Activated CD4-positive, alpha-beta memory T cell treated with anti-CD3 and anti-CD28 coated beads, Interleukin-2, amount 10 ng/mL, durations not matched to agents 7 days and 5 days (primary cell): ENCODE results near the gene RBM20. TPM values are rescaled to one million over a fixed set of nuclear protein-coding genes. Genes with fewer than 3 reads are reported as not detected.

ENCODE experiments used
- CTCF ChIA-PET: fragments of 350-600 bp; sonication (Branson Sonifier 250); formaldehyde crosslinking; loops from one replicate; lab custom pipeline; 2021; ENCODE audit warnings: antibody characterized with exemption, inconsistent platforms; lab: Charles Lee
- POLR2A ChIA-PET: fragments of 350-600 bp; sonication (Branson Sonifier 250); formaldehyde crosslinking; loops from one replicate; lab custom pipeline; 2021; ENCODE audit warnings: antibody characterized with exemption; lab: Charles Lee
- DNase-seq: peaks from one replicate; pipeline ENCODE4 v3.0.0-alpha.2; 2020
- H3K27ac Mint-ChIP-seq: one replicate; pipeline ENCODE4 v1.8.0; 2021; ENCODE audit warnings: mild to moderate bottlenecking, mixed read lengths
- H3K27me3 Mint-ChIP-seq: one replicate; pipeline ENCODE4 v1.8.0; 2021; ENCODE audit warnings: mixed read lengths
- H3K36me3 Mint-ChIP-seq: one replicate; pipeline ENCODE4 v1.8.0; 2021; ENCODE audit warnings: low read depth, mixed read lengths
- H3K4me1 Mint-ChIP-seq: one replicate; pipeline ENCODE4 v1.8.0; 2021; ENCODE audit warnings: mixed read lengths
- H3K4me3 Mint-ChIP-seq: one replicate; pipeline ENCODE4 v1.8.0; 2021; ENCODE audit warnings: mild to moderate bottlenecking, mixed read lengths
- H3K9me3 Mint-ChIP-seq: one replicate; pipeline ENCODE4 v1.8.0; 2021; ENCODE audit warnings: mixed read lengths
- total RNA-seq, 2 experiments: library from RNA; stranded (reverse); gene quantifications; one replicate each; pipeline ENCODE4 v1.2.3, GENCODE V29; 2021

Gene RBM20
- total RNA-seq, 2 experiments from 2014 or later: 0.03 TPM; not detected in 1

DNA sequence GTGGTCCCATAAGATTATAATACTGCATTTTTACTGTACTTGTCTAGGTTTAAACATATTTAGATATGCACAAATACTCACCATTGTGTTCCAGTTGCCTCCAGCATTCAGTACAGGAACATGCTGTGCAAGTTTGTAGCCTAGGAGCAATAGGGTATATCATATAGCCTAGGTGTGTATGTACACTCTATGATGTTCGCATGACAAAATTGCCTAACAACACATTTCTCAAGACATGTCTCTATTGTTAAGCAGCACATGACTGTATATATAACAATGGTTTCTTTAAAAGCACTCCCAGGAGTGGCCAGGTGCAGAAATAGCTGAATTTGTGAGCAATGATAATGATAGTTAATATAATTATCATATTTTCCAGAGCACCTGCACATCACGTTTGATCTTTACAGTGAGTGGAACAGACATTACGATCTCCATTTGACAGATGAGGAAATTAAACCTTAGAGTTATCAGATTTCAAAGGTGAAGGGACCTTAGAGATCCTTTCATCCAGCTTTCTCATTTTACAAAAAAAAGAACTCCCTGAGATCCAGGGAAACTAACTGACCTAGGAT lies 128.4 kb downstream of the RBM20 start:
- Mint-ChIP-seq H3K27ac (no peak overlapping the region), H3K27me3 (no peaks in the 10 kb centered on the region), H3K4me3 (no peak overlapping the region), H3K36me3 (no peaks in the 10 kb centered on the region), H3K4me1 (peaks cover 23% of the 10 kb centered on the region), H3K9me3 (no peaks in the 10 kb centered on the region)
- CTCF ChIA-PET: interaction anchor here (0.9 to 2.4 kb wide), 2 partner anchors 10 to 27 kb away, joined by 3 to 7 read pairs; no protein-coding TSS in a partner anchor
- no peak for DNase-seq
- POLR2A ChIA-PET: no interaction called here

DNA sequence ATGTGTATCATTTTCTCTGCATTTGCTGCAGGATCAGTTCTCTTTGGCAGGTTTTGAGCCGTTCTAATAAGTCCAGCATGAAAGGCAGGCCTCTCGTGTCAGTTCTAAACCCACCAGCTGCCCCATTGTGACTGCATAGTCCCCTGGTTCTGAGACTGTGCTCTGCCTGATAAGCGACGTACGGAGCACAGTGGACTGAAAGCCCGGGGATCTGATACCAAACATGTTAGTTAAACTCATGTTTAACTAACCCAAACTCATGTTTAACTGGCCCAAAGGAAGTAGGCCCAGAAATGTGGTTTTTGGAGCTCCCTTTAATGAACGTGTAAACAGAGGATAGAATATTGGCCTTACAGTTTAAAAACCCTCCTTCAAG lies 129.5 kb downstream of the RBM20 start:
- Mint-ChIP-seq H3K27ac (peak overlapping the region; percentile 89), H3K36me3 (no peaks in the 10 kb centered on the region), H3K9me3 (no peaks in the 10 kb centered on the region), H3K27me3 (peaks cover 1% of the 10 kb centered on the region), H3K4me3 (no peak overlapping the region), H3K4me1 (peaks cover 23% of the 10 kb centered on the region)
- CTCF ChIA-PET: interaction anchor here (0.9 to 2.4 kb wide), 11 partner anchors 8 to 468 kb away, joined by 3 to 7 read pairs (median 3); partner anchors contain the start of gene PDCD4
- POLR2A ChIA-PET: interaction anchor here (1.1 to 2.7 kb wide), 14 partner anchors 9 to 145 kb away, joined by 3 to 14 read pairs (median 6); partner anchors contain the start of genes BBIP1, PDCD4 and SHOC2
- DNase-seq: no peak

DNA sequence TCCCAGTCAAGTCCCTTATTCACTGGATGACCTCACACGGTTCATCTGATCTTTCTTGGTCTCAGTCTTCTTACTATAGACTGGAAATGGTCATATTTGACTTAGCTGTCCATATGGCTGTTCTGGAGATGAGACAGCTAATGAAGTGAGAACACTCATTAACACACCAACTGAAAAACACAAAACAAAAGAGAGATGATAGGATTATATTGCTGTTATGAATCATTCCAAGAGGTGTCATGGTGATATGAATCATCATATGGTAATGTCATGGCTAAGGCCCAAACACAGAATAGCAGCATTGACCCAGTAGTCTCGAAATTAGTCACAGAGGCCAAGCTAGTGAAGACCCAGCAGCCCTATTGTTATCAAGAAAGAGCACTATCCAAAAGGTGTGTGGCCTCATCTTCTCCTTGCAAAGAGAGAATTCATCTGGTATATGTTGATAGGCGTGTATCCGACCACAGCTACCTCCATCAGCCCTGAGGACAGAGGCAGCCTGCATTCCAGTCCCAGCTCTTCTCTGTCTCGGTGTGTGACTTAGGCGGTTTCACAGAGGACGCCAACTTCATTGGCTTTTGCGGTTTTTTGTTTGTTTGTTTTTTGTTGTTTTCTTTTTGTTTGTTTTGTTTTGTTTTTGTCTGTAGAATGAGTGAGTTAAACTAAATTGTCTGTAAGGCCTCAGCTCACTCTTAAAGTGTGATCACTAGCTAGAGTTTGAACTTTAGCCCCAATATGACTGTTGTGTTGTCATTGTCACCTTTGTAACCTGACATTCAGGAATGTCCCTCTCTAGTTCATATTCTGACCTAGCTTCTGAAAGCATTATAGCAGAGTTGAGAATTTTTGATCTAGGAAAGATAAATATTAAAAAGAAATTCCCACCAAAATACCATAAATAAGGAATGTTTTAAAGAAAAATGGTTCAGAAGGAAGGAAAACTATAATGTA lies 130.2 kb downstream of the RBM20 start:
- peaks cover 23% of the 10 kb centered on the region for H3K4me1 Mint-ChIP-seq
- H3K27ac Mint-ChIP-seq: peak overlapping the region; percentile 89
- ChIA-PET POLR2A (interaction anchor here (1.0 to 2.7 kb wide), 16 partner anchors 8 to 144 kb away, joined by 3 to 14 read pairs (median 6); partner anchors contain the start of genes BBIP1, PDCD4 and SHOC2), CTCF (interaction anchor here (0.8 to 2.4 kb wide), 12 partner anchors 8 to 469 kb away, joined by 3 to 7 read pairs (median 3); partner anchors contain the start of gene PDCD4)
- H3K27me3 Mint-ChIP-seq: peaks cover 2% of the 10 kb centered on the region
- no peaks in the 10 kb centered on the region for H3K36me3 Mint-ChIP-seq
- no peak overlapping the region for H3K4me3 Mint-ChIP-seq
- peak; percentile 64 for DNase-seq
- no peaks in the 10 kb centered on the region for H3K9me3 Mint-ChIP-seq

DNA sequence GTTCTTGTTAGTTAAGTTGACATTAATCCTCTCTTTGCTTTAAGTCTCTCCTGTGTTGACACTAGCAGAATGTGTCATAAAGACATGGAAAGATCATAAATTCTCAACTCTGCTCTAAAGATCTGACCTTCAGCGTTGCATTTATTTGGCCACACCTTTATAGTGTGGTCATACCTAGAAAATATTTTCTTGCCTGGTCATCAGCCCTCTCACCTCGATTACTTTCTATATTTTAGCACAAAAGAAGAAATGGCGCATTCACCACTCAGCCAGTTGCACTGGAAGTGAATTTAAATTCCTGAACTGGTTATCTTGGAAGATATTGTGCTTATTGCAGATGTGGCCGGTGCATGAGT lies 130.9 kb downstream of the RBM20 start:
- CTCF ChIA-PET: interaction anchor here (0.8 to 2.4 kb wide), 6 partner anchors 9 to 469 kb away, joined by 3 to 7 read pairs (median 4); no protein-coding TSS in a partner anchor
- H3K4me3 Mint-ChIP-seq: no peak overlapping the region
- H3K27ac Mint-ChIP-seq: peak overlapping the region; percentile 89
- no peaks in the 10 kb centered on the region for H3K9me3 Mint-ChIP-seq
- no peaks in the 10 kb centered on the region for H3K36me3 Mint-ChIP-seq
- peaks cover 2% of the 10 kb centered on the region for H3K27me3 Mint-ChIP-seq
- peaks cover 28% of the 10 kb centered on the region for H3K4me1 Mint-ChIP-seq
- POLR2A ChIA-PET: interaction anchor here (1.0 to 2.7 kb wide), 12 partner anchors 8 to 144 kb away, joined by 3 to 14 read pairs (median 6); partner anchors contain the start of genes BBIP1, PDCD4 and SHOC2
- no peak for DNase-seq

DNA sequence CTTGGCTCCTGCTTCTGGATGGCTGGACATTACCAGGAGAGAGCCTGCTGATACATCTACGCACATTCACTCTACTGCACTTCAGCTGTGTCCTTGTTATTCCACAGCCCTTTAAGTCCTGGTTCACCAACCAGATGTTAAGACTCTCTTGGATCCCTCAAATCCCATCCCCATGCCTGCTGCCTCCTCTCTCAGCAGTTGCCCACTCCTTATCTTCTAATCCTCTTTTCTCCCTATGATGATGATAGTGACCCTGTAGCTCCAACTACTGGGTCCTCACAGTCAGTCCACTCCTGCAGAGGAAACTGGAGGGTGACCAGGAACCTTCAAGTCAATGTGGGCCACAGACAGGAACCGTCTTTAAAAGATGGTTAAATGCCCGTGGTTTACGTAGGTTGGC lies 131.3 kb downstream of the RBM20 start:
- DNase-seq: no peak
- ChIA-PET POLR2A (interaction anchor here (1.3 to 2.7 kb wide), 4 partner anchors 18 to 143 kb away, joined by 3 to 14 read pairs (median 8); partner anchors contain the start of genes BBIP1 and SHOC2), CTCF (no interaction called here)
- H3K27ac Mint-ChIP-seq: no peak overlapping the region
- H3K36me3 Mint-ChIP-seq: no peaks in the 10 kb centered on the region
- peaks cover 2% of the 10 kb centered on the region for H3K27me3 Mint-ChIP-seq
- H3K9me3 Mint-ChIP-seq: no peaks in the 10 kb centered on the region
- H3K4me3 Mint-ChIP-seq: no peak overlapping the region
- H3K4me1 Mint-ChIP-seq: peaks cover 28% of the 10 kb centered on the region

DNA sequence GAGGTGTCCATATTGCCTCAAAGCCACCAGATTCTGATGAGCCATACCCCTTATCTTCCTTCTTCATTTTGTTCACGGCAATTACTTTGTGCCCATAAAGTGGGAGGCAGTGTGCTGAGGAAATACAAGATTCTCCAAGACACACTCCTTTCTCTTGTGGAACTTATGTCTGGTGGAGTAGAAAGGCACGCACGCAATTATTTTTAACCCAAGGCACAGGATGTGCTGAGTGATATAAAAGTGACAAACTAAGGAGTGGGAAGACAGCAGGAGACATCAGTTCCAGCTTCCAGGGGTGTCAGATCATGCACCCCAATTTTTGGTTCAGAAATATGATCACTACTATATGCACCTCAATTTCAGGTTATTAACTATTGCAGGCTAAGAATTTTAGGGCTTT lies 132.9 kb downstream of the RBM20 start:
- H3K36me3 Mint-ChIP-seq: no peaks in the 10 kb centered on the region
- peaks cover 2% of the 10 kb centered on the region for H3K27me3 Mint-ChIP-seq
- CTCF ChIA-PET: interaction anchor here (1.0 kb wide), 1 partner anchor 26 kb away, joined by 3 read pairs; no protein-coding TSS in a partner anchor
- H3K4me3 Mint-ChIP-seq: no peak overlapping the region
- no peak for DNase-seq
- no peak overlapping the region for H3K27ac Mint-ChIP-seq
- POLR2A ChIA-PET: interaction anchor here (1.6 to 2.0 kb wide), 2 partner anchors 21 to 87 kb away, joined by 4 to 5 read pairs; no protein-coding TSS in a partner anchor
- no peaks in the 10 kb centered on the region for H3K9me3 Mint-ChIP-seq
- peaks cover 28% of the 10 kb centered on the region for H3K4me1 Mint-ChIP-seq

DNA sequence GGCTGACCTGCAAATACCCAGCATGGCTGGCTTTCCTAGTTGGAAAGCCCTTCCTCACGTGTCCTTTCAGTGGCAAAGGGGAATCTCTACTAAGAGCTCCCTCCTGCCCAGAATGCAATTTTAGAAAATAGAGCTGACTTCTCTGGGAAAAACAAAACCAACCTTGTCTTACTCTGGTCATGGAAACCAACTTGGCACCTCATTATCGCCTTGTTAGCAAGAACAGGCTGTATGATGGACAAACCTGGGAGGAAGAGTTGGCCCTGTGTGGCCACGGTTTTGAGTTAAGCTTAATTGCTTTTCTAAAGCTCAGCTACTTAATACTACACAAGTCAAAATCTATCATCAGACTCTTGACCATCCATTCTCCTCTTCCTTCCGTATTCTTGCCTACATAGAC lies 133.5 kb downstream of the RBM20 start:
- peaks cover 29% of the 10 kb centered on the region for H3K4me1 Mint-ChIP-seq
- no peak for DNase-seq
- CTCF ChIA-PET: interaction anchor here (1.0 kb wide), 1 partner anchor 25 kb away, joined by 3 read pairs; no protein-coding TSS in a partner anchor

DNA sequence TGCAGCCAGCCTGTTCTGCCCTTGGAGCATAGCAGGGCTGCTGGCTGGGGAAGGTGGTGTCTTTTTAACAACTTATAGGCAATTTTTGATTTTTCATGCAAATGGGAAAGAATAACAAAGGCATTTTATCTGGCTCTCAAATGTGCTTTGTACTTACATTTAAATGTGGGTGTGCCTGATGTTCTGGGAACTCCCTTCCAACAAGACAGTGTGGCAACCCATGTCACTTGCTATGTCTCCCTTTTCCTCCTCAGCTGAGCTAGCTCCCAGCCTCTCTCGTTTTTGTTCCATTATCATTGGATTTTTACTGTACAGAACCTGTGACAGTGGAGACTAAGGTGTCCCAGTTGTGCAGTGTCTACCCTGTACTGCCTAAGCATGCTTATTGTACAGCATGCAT lies 134.1 kb downstream of the RBM20 start:
- Mint-ChIP-seq H3K4me3 (no peak overlapping the region), H3K4me1 (peaks cover 32% of the 10 kb centered on the region), H3K27me3 (peaks cover 2% of the 10 kb centered on the region), H3K36me3 (no peaks in the 10 kb centered on the region), H3K27ac (no peak overlapping the region), H3K9me3 (peaks cover 5% of the 10 kb centered on the region)
- CTCF ChIA-PET: interaction anchor here (1.0 kb wide), 1 partner anchor 25 kb away, joined by 3 read pairs; no protein-coding TSS in a partner anchor
- no peak for DNase-seq
- POLR2A ChIA-PET: interaction anchor here (0.8 kb wide), 1 partner anchor 103 kb away, joined by 3 read pairs; no protein-coding TSS in a partner anchor

More for the DNA sequence above, 133.5 kb downstream of the RBM20 start:
- H3K27me3 Mint-ChIP-seq: peaks cover 2% of the 10 kb centered on the region
- H3K36me3 Mint-ChIP-seq: no peaks in the 10 kb centered on the region
- peaks cover under 1% of the 10 kb centered on the region for H3K9me3 Mint-ChIP-seq
- POLR2A ChIA-PET: interaction anchor here (0.8 to 2.0 kb wide), 2 partner anchors 20 to 103 kb away, joined by 3 to 5 read pairs; no protein-coding TSS in a partner anchor
- no peak overlapping the region for H3K4me3 Mint-ChIP-seq
- H3K27ac Mint-ChIP-seq: no peak overlapping the region

DNA sequence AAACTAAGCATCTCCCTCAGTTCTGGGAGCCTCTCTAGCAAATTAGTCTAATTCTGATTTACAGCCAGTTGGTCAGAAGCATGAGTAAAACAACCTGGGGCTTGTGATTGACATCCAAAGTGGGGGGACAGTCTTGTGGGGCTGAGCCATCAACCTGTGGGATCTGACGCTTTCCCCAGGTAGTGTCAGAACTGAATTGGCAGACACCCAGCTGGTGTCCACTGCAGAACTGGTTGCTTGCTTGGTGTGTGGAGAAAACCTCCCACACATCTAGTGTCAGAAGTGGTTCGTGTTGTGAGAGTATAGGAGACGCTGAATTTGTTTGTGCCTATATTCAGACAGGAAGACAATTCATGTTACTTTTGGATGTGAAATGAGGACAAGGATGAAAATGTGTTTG lies 135.4 kb downstream of the RBM20 start:
- H3K36me3 Mint-ChIP-seq: no peaks in the 10 kb centered on the region
- POLR2A ChIA-PET: no interaction called here
- DNase-seq: no peak
- H3K9me3 Mint-ChIP-seq: peaks cover 8% of the 10 kb centered on the region
- CTCF ChIA-PET: no interaction called here
- H3K27me3 Mint-ChIP-seq: peaks cover 2% of the 10 kb centered on the region
- H3K27ac Mint-ChIP-seq: no peak overlapping the region
- peaks cover 32% of the 10 kb centered on the region for H3K4me1 Mint-ChIP-seq
- H3K4me3 Mint-ChIP-seq: no peak overlapping the region

DNA sequence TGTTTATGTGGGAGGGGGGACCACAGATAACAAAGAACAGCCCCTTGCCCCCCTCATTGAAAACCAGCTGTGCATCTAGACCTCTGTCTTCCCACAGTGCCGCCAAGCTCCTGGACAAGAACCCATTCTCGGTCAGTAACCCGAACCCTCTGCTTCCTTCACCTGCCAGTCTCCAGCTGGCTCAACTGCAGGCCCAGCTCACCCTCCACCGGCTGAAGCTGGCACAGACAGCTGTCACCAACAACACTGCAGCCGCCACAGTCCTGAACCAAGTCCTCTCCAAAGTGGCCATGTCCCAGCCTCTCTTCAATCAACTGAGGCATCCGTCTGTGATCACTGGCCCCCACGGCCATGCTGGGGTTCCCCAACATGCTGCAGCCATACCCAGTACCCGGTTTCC lies 136.6 kb downstream of the RBM20 start:
- Mint-ChIP-seq H3K9me3 (peaks cover 8% of the 10 kb centered on the region), H3K4me3 (no peak overlapping the region), H3K36me3 (no peaks in the 10 kb centered on the region), H3K27ac (no peak overlapping the region), H3K27me3 (peaks cover 2% of the 10 kb centered on the region), H3K4me1 (peaks cover 23% of the 10 kb centered on the region)
- ChIA-PET CTCF (interaction anchor here (0.8 kb wide), 1 partner anchor 114 kb away, joined by 5 read pairs; no protein-coding TSS in a partner anchor), POLR2A (no interaction called here)
- DNase-seq: no peak

DNA sequence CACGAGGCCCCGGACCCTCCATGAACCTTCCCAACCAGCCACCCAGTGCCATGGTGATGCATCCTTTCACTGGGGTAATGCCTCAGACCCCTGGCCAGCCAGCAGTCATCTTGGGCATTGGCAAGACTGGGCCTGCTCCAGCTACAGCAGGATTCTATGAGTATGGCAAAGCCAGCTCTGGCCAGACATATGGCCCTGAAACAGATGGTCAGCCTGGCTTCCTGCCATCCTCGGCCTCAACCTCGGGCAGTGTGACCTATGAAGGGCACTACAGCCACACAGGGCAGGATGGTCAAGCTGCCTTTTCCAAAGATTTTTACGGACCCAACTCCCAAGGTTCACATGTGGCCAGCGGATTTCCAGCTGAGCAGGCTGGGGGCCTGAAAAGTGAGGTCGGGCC lies 137.0 kb downstream of the RBM20 start:
- ChIA-PET POLR2A (no interaction called here), CTCF (no interaction called here)
- no peaks in the 10 kb centered on the region for H3K36me3 Mint-ChIP-seq
- H3K27ac Mint-ChIP-seq: no peak overlapping the region
- H3K4me3 Mint-ChIP-seq: no peak overlapping the region
- DNase-seq: no peak
- H3K27me3 Mint-ChIP-seq: peaks cover 2% of the 10 kb centered on the region
- H3K4me1 Mint-ChIP-seq: peaks cover 23% of the 10 kb centered on the region
- peaks cover 8% of the 10 kb centered on the region for H3K9me3 Mint-ChIP-seq

DNA sequence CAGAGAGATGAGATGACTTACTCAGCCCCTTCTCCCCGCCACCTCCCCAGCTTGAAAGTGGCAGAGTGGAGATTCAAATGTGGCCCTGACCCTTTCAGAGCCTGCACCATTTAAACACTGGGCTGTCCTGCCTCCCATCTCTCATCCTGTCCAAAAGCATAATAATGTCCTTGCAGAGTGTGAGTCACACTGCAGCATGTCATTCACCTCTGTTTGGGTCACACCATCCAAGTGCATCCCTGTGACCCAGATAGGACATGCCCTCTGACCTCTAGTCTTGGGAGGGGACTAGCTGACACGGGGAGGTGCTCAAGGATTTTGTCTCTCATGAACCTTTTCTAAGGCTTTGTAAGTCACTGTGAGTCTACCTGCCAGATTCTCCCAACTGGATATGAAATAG lies 138.5 kb downstream of the RBM20 start:
- POLR2A ChIA-PET: interaction anchor here (1.5 kb wide), 1 partner anchor 9 kb away, joined by 6 read pairs; no protein-coding TSS in a partner anchor
- Mint-ChIP-seq H3K27ac (peak overlapping the region; percentile 33), H3K36me3 (no peaks in the 10 kb centered on the region), H3K4me3 (no peak overlapping the region), H3K27me3 (peaks cover 2% of the 10 kb centered on the region), H3K9me3 (peaks cover 8% of the 10 kb centered on the region), H3K4me1 (peaks cover 23% of the 10 kb centered on the region)
- CTCF ChIA-PET: no interaction called here
- DNase-seq: no peak
